ENCODE results near the gene USP10.

USP10 gene

GRCh38 chr16:84825896-84826557 is 126.2 kb downstream of the USP10 start:
- no peaks in the 10 kb centered on the region for H3K79me2 ChIP-seq (ENCODE audit: control insufficient read depth, insufficient read depth, low read length)

GRCh38 chr16:84826558-84826941 is 126.8 kb downstream of the USP10 start:
- DNase-seq, result no peak
- H3K27me3 ChIP-seq (ENCODE audit: insufficient read depth, low read length, poor library complexity), result no peaks in the 10 kb centered on the region
- H3K4me2 ChIP-seq (ENCODE audit: low read length), result no peak overlapping the region
- no peak overlapping the region for H4K8ac ChIP-seq (ENCODE audit: low read depth, low read length)
- H3K18ac ChIP-seq (ENCODE audit: low read length), result no peak overlapping the region
- no peak overlapping the region for H3K27ac ChIP-seq (ENCODE audit: low read depth, low read length)
- no peak overlapping the region for H3K4me3 ChIP-seq (ENCODE audit: low read length)
- no peaks in the 10 kb centered on the region for H3K79me1 ChIP-seq (ENCODE audit: low read length)
- H3K4me1 ChIP-seq (ENCODE audit: control insufficient read depth, low read depth, low read length), result no peaks in the 10 kb centered on the region
- H3K79me2 ChIP-seq (ENCODE audit: control insufficient read depth, insufficient read depth, low read length), result no peaks in the 10 kb centered on the region
- H3K36me3 ChIP-seq (ENCODE audit: control insufficient read depth, insufficient read depth, low read length), result no peaks in the 10 kb centered on the region
- H2AK5ac ChIP-seq (ENCODE audit: low read length), result no peak overlapping the region
- H3K56ac ChIP-seq (ENCODE audit: low read length), result no peak overlapping the region
- no peak overlapping the region for H3K23ac ChIP-seq (ENCODE audit: low read length)
- H4K5ac ChIP-seq (ENCODE audit: low read length), result no peak overlapping the region
- no peak overlapping the region for H3K4ac ChIP-seq (ENCODE audit: low read depth, low read length)
- H2BK120ac ChIP-seq (ENCODE audit: low read depth, low read length), result no peak overlapping the region
- no peak overlapping the region for H3K9ac ChIP-seq (ENCODE audit: low read length)
- no peak overlapping the region for H2BK15ac ChIP-seq (replicated peaks; ENCODE audit: low read depth)
- no CpG with 5 or more reads among the region's 13 CpGs for WGBS (ENCODE audit: extremely low coverage, insufficient coverage, low lambda C conversion rate)
- H2BK5ac ChIP-seq (ENCODE audit: low read length), result no peak overlapping the region

More at GRCh38 chr16:84825896-84826557, 126.2 kb downstream of the USP10 start:
- Histone ChIP-seq H3K4ac (ENCODE audit: low read depth, low read length) (no peak overlapping the region), H2BK15ac (replicated peaks; ENCODE audit: low read depth) (no peak overlapping the region), H3K36me3 (ENCODE audit: control insufficient read depth, insufficient read depth, low read length) (no peaks in the 10 kb centered on the region), H3K9ac (ENCODE audit: low read length) (no peak overlapping the region), H3K27me3 (ENCODE audit: insufficient read depth, low read length, poor library complexity) (no peaks in the 10 kb centered on the region), H2BK120ac (ENCODE audit: low read depth, low read length) (no peak overlapping the region), H4K8ac (ENCODE audit: low read depth, low read length) (no peak overlapping the region), H2AK5ac (ENCODE audit: low read length) (no peak overlapping the region), H3K4me3 (ENCODE audit: low read length) (no peak overlapping the region), H3K4me2 (ENCODE audit: low read length) (no peak overlapping the region), H3K23ac (ENCODE audit: low read length) (no peak overlapping the region), H3K4me1 (ENCODE audit: control insufficient read depth, low read depth, low read length) (no peaks in the 10 kb centered on the region), H3K56ac (ENCODE audit: low read length) (no peak overlapping the region), H2BK5ac (ENCODE audit: low read length) (no peak overlapping the region), H3K18ac (ENCODE audit: low read length) (no peak overlapping the region), H4K5ac (ENCODE audit: low read length) (no peak overlapping the region), H3K27ac (ENCODE audit: low read depth, low read length) (no peak overlapping the region), H3K79me1 (ENCODE audit: low read length) (no peaks in the 10 kb centered on the region)
- DNase-seq, result no peak
- WGBS (ENCODE audit: extremely low coverage, insufficient coverage, low lambda C conversion rate), result no CpG with 5 or more reads among the region's 8 CpGs

GRCh38 chr16:84827131-84827574 is 127.4 kb downstream of the USP10 start:
- WGBS (ENCODE audit: extremely low coverage, insufficient coverage, low lambda C conversion rate), result no CpG with 5 or more reads among the region's 16 CpGs
- no peaks in the 10 kb centered on the region for H3K36me3 ChIP-seq (ENCODE audit: control insufficient read depth, insufficient read depth, low read length)

DNA sequence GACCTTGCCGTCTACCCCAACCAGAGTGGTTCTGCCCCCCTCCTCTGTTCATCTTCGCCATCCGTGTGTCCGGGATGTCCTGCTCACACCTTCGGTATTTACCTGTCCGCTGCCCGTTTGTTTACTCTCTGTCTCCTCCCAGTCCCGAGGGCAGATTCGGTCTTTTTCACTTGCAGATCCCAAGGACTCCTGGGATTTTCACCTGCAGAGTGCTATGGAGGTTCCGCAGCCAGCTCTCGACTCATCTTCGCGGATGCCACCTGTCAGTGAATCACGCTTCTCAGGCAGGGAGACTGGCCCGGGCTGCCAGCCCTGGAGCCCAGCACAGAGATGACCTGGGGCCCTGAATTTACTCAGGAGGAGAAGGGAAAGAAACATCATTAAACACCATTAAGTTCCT is 128.1 kb downstream of the USP10 start:
- H4K5ac ChIP-seq (ENCODE audit: low read length), result no peak overlapping the region
- no peak overlapping the region for H3K4ac ChIP-seq (ENCODE audit: low read depth, low read length)
- H3K27ac ChIP-seq (ENCODE audit: low read depth, low read length), result no peak overlapping the region
- H3K4me2 ChIP-seq (ENCODE audit: low read length), result no peak overlapping the region
- DNase-seq, result no peak
- no peaks in the 10 kb centered on the region for H3K36me3 ChIP-seq (ENCODE audit: control insufficient read depth, insufficient read depth, low read length)
- no peaks in the 10 kb centered on the region for H3K4me1 ChIP-seq (ENCODE audit: control insufficient read depth, low read depth, low read length)
- no peak overlapping the region for H3K9ac ChIP-seq (ENCODE audit: low read length)
- no peak overlapping the region for H2BK120ac ChIP-seq (ENCODE audit: low read depth, low read length)
- no peak overlapping the region for H2BK15ac ChIP-seq (replicated peaks; ENCODE audit: low read depth)
- no peaks in the 10 kb centered on the region for H3K79me1 ChIP-seq (ENCODE audit: low read length)
- no peak overlapping the region for H3K18ac ChIP-seq (ENCODE audit: low read length)
- H2BK5ac ChIP-seq (ENCODE audit: low read length), result no peak overlapping the region
- no peak overlapping the region for H3K56ac ChIP-seq (ENCODE audit: low read length)
- no CpG with 5 or more reads among the region's 15 CpGs for WGBS (ENCODE audit: extremely low coverage, insufficient coverage, low lambda C conversion rate)
- H4K8ac ChIP-seq (ENCODE audit: low read depth, low read length), result no peak overlapping the region
- no peaks in the 10 kb centered on the region for H3K79me2 ChIP-seq (ENCODE audit: control insufficient read depth, insufficient read depth, low read length)
- no peak overlapping the region for H3K23ac ChIP-seq (ENCODE audit: low read length)
- no peaks in the 10 kb centered on the region for H3K27me3 ChIP-seq (ENCODE audit: insufficient read depth, low read length, poor library complexity)
- no peak overlapping the region for H2AK5ac ChIP-seq (ENCODE audit: low read length)
- H3K4me3 ChIP-seq (ENCODE audit: low read length), result no peak overlapping the region

More at GRCh38 chr16:84827131-84827574, 127.4 kb downstream of the USP10 start:
- Histone ChIP-seq H2BK5ac (ENCODE audit: low read length) (no peak overlapping the region), H3K4me3 (ENCODE audit: low read length) (no peak overlapping the region), H4K8ac (ENCODE audit: low read depth, low read length) (no peak overlapping the region), H2BK15ac (replicated peaks; ENCODE audit: low read depth) (no peak overlapping the region), H3K27ac (ENCODE audit: low read depth, low read length) (no peak overlapping the region), H4K5ac (ENCODE audit: low read length) (no peak overlapping the region), H3K79me2 (ENCODE audit: control insufficient read depth, insufficient read depth, low read length) (no peaks in the 10 kb centered on the region), H2AK5ac (ENCODE audit: low read length) (no peak overlapping the region), H3K4me2 (ENCODE audit: low read length) (no peak overlapping the region), H3K4ac (ENCODE audit: low read depth, low read length) (no peak overlapping the region), H3K56ac (ENCODE audit: low read length) (no peak overlapping the region), H3K4me1 (ENCODE audit: control insufficient read depth, low read depth, low read length) (no peaks in the 10 kb centered on the region), H3K9ac (ENCODE audit: low read length) (no peak overlapping the region), H3K27me3 (ENCODE audit: insufficient read depth, low read length, poor library complexity) (no peaks in the 10 kb centered on the region), H3K79me1 (ENCODE audit: low read length) (no peaks in the 10 kb centered on the region), H3K18ac (ENCODE audit: low read length) (no peak overlapping the region), H2BK120ac (ENCODE audit: low read depth, low read length) (no peak overlapping the region), H3K23ac (ENCODE audit: low read length) (no peak overlapping the region)
- no peak for DNase-seq

- H2BK120ac ChIP-seq (ENCODE audit: low read depth, low read length), result no peak overlapping the region
- no peak overlapping the region for H2BK15ac ChIP-seq (replicated peaks; ENCODE audit: low read depth)
- no peak overlapping the region for H4K8ac ChIP-seq (ENCODE audit: low read depth, low read length)
- no peaks in the 10 kb centered on the region for H3K79me1 ChIP-seq (ENCODE audit: low read length)
- no peak overlapping the region for H2BK5ac ChIP-seq (ENCODE audit: low read length)
- DNase-seq, result no peak
- H3K27ac ChIP-seq (ENCODE audit: low read depth, low read length), result no peak overlapping the region
- no CpG with 5 or more reads among the region's 5 CpGs for WGBS (ENCODE audit: extremely low coverage, insufficient coverage, low lambda C conversion rate)
- H3K56ac ChIP-seq (ENCODE audit: low read length), result no peak overlapping the region
- no peak overlapping the region for H3K9ac ChIP-seq (ENCODE audit: low read length)
- no peaks in the 10 kb centered on the region for H3K4me1 ChIP-seq (ENCODE audit: control insufficient read depth, low read depth, low read length)
- H3K18ac ChIP-seq (ENCODE audit: low read length), result no peak overlapping the region
- H2AK5ac ChIP-seq (ENCODE audit: low read length), result no peak overlapping the region
- no peaks in the 10 kb centered on the region for H3K27me3 ChIP-seq (ENCODE audit: insufficient read depth, low read length, poor library complexity)
- no peak overlapping the region for H3K23ac ChIP-seq (ENCODE audit: low read length)
- no peak overlapping the region for H3K4me2 ChIP-seq (ENCODE audit: low read length)
- H3K36me3 ChIP-seq (ENCODE audit: control insufficient read depth, insufficient read depth, low read length), result no peaks in the 10 kb centered on the region
- H3K4ac ChIP-seq (ENCODE audit: low read depth, low read length), result no peak overlapping the region
- H3K79me2 ChIP-seq (ENCODE audit: control insufficient read depth, insufficient read depth, low read length), result no peaks in the 10 kb centered on the region
- no peak overlapping the region for H3K4me3 ChIP-seq (ENCODE audit: low read length)
- H4K5ac ChIP-seq (ENCODE audit: low read length), result no peak overlapping the region
These were observed 128.5 kb downstream of the USP10 start for GRCh38 chr16:84828322-84828721.

Measured in mesendoderm (in vitro differentiated cells).